LNCAP (cell line): Measurements from ENCODE around the gene KIAA1671.

Experiments used
- TF ChIP-seq, protein P1 (sequence below): fragments of 450-650 bp; IDR thresholded peaks from 2 replicates; pipeline ENCODE4 v1.5.1; 2017; ENCODE audit warnings: mild to moderate bottlenecking

Gene KIAA1671

DNA sequence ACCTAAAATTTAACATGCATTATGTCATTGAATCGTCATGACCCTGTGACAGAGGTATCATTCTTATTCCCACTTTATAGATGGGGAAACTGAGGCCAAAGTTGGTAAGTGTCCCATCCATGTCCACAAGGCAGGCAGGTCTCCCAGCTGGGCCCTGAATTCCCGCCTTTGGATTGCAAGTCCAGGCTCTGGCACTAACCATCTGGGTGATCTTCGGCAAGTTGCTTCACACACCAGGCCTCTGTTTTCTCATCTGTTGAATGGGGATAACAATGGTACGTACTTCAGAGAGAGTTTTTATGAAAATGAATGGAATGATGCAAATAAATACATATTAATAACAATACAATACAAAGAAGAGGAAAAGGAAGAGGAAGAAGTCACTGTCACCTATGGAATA, 250.6 kb downstream of the KIAA1671 start:
- TF ChIP-seq, protein P1, sequence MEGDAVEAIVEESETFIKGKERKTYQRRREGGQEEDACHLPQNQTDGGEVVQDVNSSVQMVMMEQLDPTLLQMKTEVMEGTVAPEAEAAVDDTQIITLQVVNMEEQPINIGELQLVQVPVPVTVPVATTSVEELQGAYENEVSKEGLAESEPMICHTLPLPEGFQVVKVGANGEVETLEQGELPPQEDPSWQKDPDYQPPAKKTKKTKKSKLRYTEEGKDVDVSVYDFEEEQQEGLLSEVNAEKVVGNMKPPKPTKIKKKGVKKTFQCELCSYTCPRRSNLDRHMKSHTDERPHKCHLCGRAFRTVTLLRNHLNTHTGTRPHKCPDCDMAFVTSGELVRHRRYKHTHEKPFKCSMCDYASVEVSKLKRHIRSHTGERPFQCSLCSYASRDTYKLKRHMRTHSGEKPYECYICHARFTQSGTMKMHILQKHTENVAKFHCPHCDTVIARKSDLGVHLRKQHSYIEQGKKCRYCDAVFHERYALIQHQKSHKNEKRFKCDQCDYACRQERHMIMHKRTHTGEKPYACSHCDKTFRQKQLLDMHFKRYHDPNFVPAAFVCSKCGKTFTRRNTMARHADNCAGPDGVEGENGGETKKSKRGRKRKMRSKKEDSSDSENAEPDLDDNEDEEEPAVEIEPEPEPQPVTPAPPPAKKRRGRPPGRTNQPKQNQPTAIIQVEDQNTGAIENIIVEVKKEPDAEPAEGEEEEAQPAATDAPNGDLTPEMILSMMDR: no peak

GRCh38 chr22:25205847-25206246, 253.3 kb downstream of the KIAA1671 start:
- TF ChIP-seq, protein P1: no peak

DNA sequence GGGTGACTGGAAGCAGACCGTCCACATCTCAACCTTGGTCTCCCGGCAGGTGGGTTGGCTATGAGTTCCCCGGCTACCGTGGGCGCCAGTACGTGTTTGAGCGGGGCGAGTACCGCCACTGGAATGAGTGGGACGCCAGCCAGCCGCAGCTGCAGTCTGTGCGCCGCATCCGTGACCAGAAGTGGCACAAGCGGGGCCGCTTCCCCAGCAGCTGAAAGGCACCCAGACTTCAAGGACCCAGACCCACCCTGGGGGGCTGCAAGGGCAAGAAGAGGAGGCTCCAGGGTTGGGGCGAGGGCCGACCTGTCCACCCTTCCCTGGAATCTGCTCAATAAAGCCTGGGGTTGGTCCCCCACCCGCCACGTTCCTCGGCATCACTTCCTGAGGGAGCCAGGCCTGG, 254.5 kb downstream of the KIAA1671 start:
- TF ChIP-seq, protein P1: no peak

DNA sequence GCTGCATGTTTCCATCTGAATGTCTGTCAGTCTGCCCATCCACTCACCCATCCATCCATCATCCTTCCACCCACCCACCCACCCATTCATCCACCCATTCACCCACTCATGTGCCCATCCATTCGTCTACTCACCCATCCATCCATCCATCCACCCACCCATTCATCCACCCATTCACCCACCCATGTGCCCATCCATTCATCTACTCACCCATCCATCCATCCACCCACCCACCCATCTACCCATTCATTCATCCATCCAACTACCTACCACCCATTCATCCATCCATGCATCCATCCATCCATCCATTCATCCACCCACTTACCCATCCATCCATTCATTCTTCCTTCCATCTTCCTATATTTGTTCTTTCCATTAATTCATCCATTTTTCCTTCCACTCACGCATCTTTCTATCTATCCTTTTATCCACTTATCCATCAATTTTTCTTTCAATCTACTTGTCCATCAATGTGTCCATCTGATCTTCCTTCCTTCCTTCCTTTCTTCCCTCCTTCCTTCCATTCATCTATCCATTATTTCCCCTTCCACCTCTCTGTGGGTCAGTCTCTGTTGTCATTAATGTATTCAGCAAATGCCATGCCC, 255.1 kb downstream of the KIAA1671 start:
- TF ChIP-seq, protein P1: no peak

DNA sequence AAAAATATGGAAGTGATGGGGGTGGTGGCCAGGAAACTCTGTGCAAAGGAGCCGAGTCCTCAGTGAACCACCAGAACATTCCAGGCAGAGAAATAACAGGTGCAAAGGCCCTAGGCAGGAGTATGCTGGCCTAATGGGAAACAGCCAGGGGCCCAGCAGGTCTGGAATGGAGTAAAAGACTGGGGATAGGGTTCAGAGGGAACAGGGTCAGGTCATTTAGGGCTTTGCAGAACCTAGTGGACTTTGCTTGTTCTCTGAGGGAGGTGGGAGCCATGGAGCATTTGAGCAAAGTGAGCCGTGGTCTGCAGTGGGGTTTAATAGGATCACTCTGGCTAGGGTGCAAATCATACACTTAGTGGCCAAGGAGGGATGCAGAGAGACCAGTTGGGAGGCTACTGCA, 255.8 kb downstream of the KIAA1671 start:
- TF ChIP-seq, protein P1: no peak

- TF ChIP-seq, protein P1: no peak
Observed at GRCh38 chr22:25208743-25209505, 256.4 kb downstream of the KIAA1671 start.

DNA sequence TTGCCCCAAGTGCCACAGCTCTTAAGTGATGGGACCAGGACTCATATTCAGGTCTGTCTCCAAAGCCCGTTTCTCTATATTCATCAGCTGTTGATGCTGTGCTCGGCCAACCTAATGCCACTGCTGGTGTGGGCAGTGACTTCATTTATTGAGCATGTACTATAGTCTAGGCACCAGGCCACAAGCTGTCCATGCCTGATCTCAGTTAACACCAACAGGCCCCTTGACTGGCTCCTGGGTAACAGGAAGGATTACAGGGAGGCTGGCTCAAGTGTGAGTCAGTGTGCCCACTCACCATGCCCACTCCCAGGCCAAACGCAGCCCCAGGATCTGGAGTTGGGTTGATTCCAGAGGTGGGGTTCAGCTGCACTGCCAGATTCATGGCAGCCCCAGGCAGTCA, 258.3 kb downstream of the KIAA1671 start:
- TF ChIP-seq, protein P1: no peak
